Measurements from ENCODE around the gene DSPP. TPM values are rescaled to one million over a fixed set of nuclear protein-coding genes. Genes with fewer than 3 reads are reported as not detected.

Gene DSPP
- total RNA-seq, 2 experiments from 2014 or later: not detected

- no peak overlapping the region for H3K27ac Mint-ChIP-seq
- no peaks in the 10 kb centered on the region for H3K4me1 Mint-ChIP-seq (ENCODE audit: low read depth)
- H3K27me3 Mint-ChIP-seq (ENCODE audit: low read depth): peaks cover 16% of the 10 kb centered on the region
- H3K36me3 Mint-ChIP-seq (ENCODE audit: low read depth): no peaks in the 10 kb centered on the region
- DNase-seq: no peak
- CTCF ChIA-PET: no interaction called here
- H3K4me3 Mint-ChIP-seq: no peak overlapping the region
- intact Hi-C loops (cut with micrococcal nuclease): no loop called here
- H3K9me3 Mint-ChIP-seq: peaks cover 2% of the 10 kb centered on the region
Observed at GRCh38 chr4:87584222-87584908, 24.0 kb upstream of the DSPP start.

- no peak overlapping the region for H3K4me3 Mint-ChIP-seq
- intact Hi-C loops (cut with micrococcal nuclease): no loop called here
- peaks cover 2% of the 10 kb centered on the region for H3K9me3 Mint-ChIP-seq
- no peaks in the 10 kb centered on the region for H3K36me3 Mint-ChIP-seq (ENCODE audit: low read depth)
- DNase-seq: no peak
- CTCF ChIA-PET: no interaction called here
- H3K4me1 Mint-ChIP-seq (ENCODE audit: low read depth): no peaks in the 10 kb centered on the region
- H3K27me3 Mint-ChIP-seq (ENCODE audit: low read depth): peaks cover 11% of the 10 kb centered on the region
- no peak overlapping the region for H3K27ac Mint-ChIP-seq
Observed at GRCh38 chr4:87589531-87589930, 18.8 kb upstream of the DSPP start.

GRCh38 chr4:87592124-87592523, 16.2 kb upstream of the DSPP start:
- H3K36me3 Mint-ChIP-seq (ENCODE audit: low read depth): no peaks in the 10 kb centered on the region
- DNase-seq: no peak
- CTCF ChIA-PET: no interaction called here
- H3K27me3 Mint-ChIP-seq (ENCODE audit: low read depth): peaks cover 8% of the 10 kb centered on the region
- intact Hi-C loops (cut with micrococcal nuclease): no loop called here
- no peak overlapping the region for H3K27ac Mint-ChIP-seq
- no peaks in the 10 kb centered on the region for H3K9me3 Mint-ChIP-seq
- no peaks in the 10 kb centered on the region for H3K4me1 Mint-ChIP-seq (ENCODE audit: low read depth)
- no peak overlapping the region for H3K4me3 Mint-ChIP-seq

GRCh38 chr4:87601361-87601760, 7.0 kb upstream of the DSPP start:
- no peak overlapping the region for H3K27ac Mint-ChIP-seq
- CTCF ChIA-PET: no interaction called here
- intact Hi-C loops (cut with micrococcal nuclease): no loop called here
- H3K4me3 Mint-ChIP-seq: no peak overlapping the region
- peaks cover 19% of the 10 kb centered on the region for H3K27me3 Mint-ChIP-seq (ENCODE audit: low read depth)
- H3K4me1 Mint-ChIP-seq (ENCODE audit: low read depth): no peaks in the 10 kb centered on the region
- peaks cover 1% of the 10 kb centered on the region for H3K9me3 Mint-ChIP-seq
- H3K36me3 Mint-ChIP-seq (ENCODE audit: low read depth): no peaks in the 10 kb centered on the region
- no peak for DNase-seq

GRCh38 chr4:87614292-87614890, 6.1 kb downstream of the DSPP start:
- Mint-ChIP-seq H3K4me3 (no peak overlapping the region), H3K36me3 (ENCODE audit: low read depth) (no peaks in the 10 kb centered on the region), H3K4me1 (ENCODE audit: low read depth) (no peaks in the 10 kb centered on the region), H3K9me3 (no peaks in the 10 kb centered on the region), H3K27me3 (ENCODE audit: low read depth) (peaks cover 3% of the 10 kb centered on the region), H3K27ac (no peak overlapping the region)
- intact Hi-C loops (cut with micrococcal nuclease): no loop called here
- CTCF ChIA-PET: no interaction called here
- no peak for DNase-seq

- CTCF ChIA-PET: no interaction called here
- Mint-ChIP-seq H3K27ac (no peak overlapping the region), H3K36me3 (ENCODE audit: low read depth) (no peaks in the 10 kb centered on the region), H3K9me3 (no peaks in the 10 kb centered on the region), H3K4me1 (ENCODE audit: low read depth) (no peaks in the 10 kb centered on the region), H3K4me3 (no peak overlapping the region), H3K27me3 (ENCODE audit: low read depth) (peaks cover 3% of the 10 kb centered on the region)
- DNase-seq: no peak
- intact Hi-C loops (cut with micrococcal nuclease): no loop called here
Observed at GRCh38 chr4:87616268-87616667, 7.9 kb downstream of the DSPP start.

GRCh38 chr4:87620086-87620485, 11.8 kb downstream of the DSPP start:
- intact Hi-C loops (cut with micrococcal nuclease): no loop called here
- Mint-ChIP-seq H3K4me1 (ENCODE audit: low read depth) (no peaks in the 10 kb centered on the region), H3K4me3 (no peak overlapping the region), H3K27me3 (ENCODE audit: low read depth) (no peaks in the 10 kb centered on the region), H3K36me3 (ENCODE audit: low read depth) (no peaks in the 10 kb centered on the region), H3K9me3 (no peaks in the 10 kb centered on the region), H3K27ac (no peak overlapping the region)
- DNase-seq: no peak
- CTCF ChIA-PET: no interaction called here

- no peak overlapping the region for H3K4me3 Mint-ChIP-seq
- no peaks in the 10 kb centered on the region for H3K9me3 Mint-ChIP-seq
- intact Hi-C loops (cut with micrococcal nuclease): no loop called here
Observed at GRCh38 chr4:87620491-87620890, 12.2 kb downstream of the DSPP start.

GRCh38 chr4:87622303-87622702, 14.0 kb downstream of the DSPP start:
- no peak for DNase-seq
- Mint-ChIP-seq H3K27ac (no peak overlapping the region), H3K36me3 (ENCODE audit: low read depth) (no peaks in the 10 kb centered on the region), H3K4me1 (ENCODE audit: low read depth) (no peaks in the 10 kb centered on the region), H3K4me3 (no peak overlapping the region), H3K27me3 (ENCODE audit: low read depth) (peaks cover 2% of the 10 kb centered on the region), H3K9me3 (no peaks in the 10 kb centered on the region)
- CTCF ChIA-PET: no interaction called here
- intact Hi-C loops (cut with micrococcal nuclease): no loop called here

More at GRCh38 chr4:87620491-87620890, 12.2 kb downstream of the DSPP start:
- Mint-ChIP-seq H3K4me1 (ENCODE audit: low read depth) (no peaks in the 10 kb centered on the region), H3K27ac (no peak overlapping the region), H3K36me3 (ENCODE audit: low read depth) (no peaks in the 10 kb centered on the region), H3K27me3 (ENCODE audit: low read depth) (no peaks in the 10 kb centered on the region)
- DNase-seq: no peak
- CTCF ChIA-PET: no interaction called here

- H3K4me1 Mint-ChIP-seq (ENCODE audit: low read depth): no peaks in the 10 kb centered on the region
- CTCF ChIA-PET: no interaction called here
- no peak for DNase-seq
- peaks cover 2% of the 10 kb centered on the region for H3K27me3 Mint-ChIP-seq (ENCODE audit: low read depth)
- H3K9me3 Mint-ChIP-seq: no peaks in the 10 kb centered on the region
- H3K27ac Mint-ChIP-seq: no peak overlapping the region
- no peak overlapping the region for H3K4me3 Mint-ChIP-seq
- intact Hi-C loops (cut with micrococcal nuclease): no loop called here
- H3K36me3 Mint-ChIP-seq (ENCODE audit: low read depth): no peaks in the 10 kb centered on the region
Observed at GRCh38 chr4:87624698-87625097, 16.4 kb downstream of the DSPP start.

GRCh38 chr4:87631668-87632067, 23.3 kb downstream of the DSPP start:
- Mint-ChIP-seq H3K27ac (no peak overlapping the region), H3K9me3 (no peaks in the 10 kb centered on the region), H3K36me3 (ENCODE audit: low read depth) (no peaks in the 10 kb centered on the region), H3K4me1 (ENCODE audit: low read depth) (no peaks in the 10 kb centered on the region), H3K4me3 (no peak overlapping the region), H3K27me3 (ENCODE audit: low read depth) (peaks cover 2% of the 10 kb centered on the region)
- DNase-seq: no peak
- CTCF ChIA-PET: interaction anchor here (0.7 kb wide), 1 partner anchor 216 kb away, joined by 3 read pairs; no protein-coding TSS in a partner anchor
- intact Hi-C loops (cut with micrococcal nuclease): no loop called here

- Mint-ChIP-seq H3K27me3 (ENCODE audit: low read depth) (no peaks in the 10 kb centered on the region), H3K4me1 (ENCODE audit: low read depth) (no peaks in the 10 kb centered on the region), H3K4me3 (no peak overlapping the region), H3K9me3 (no peaks in the 10 kb centered on the region), H3K27ac (no peak overlapping the region), H3K36me3 (ENCODE audit: low read depth) (no peaks in the 10 kb centered on the region)
- no peak for DNase-seq
- CTCF ChIA-PET: no interaction called here
- intact Hi-C loops (cut with micrococcal nuclease): no loop called here
Observed at GRCh38 chr4:87632469-87632868, 24.1 kb downstream of the DSPP start.

GRCh38 chr4:87633243-87633642, 24.9 kb downstream of the DSPP start:
- Mint-ChIP-seq H3K4me1 (ENCODE audit: low read depth) (no peaks in the 10 kb centered on the region), H3K9me3 (no peaks in the 10 kb centered on the region), H3K4me3 (no peak overlapping the region), H3K27ac (no peak overlapping the region), H3K36me3 (ENCODE audit: low read depth) (no peaks in the 10 kb centered on the region), H3K27me3 (ENCODE audit: low read depth) (no peaks in the 10 kb centered on the region)
- intact Hi-C loops (cut with micrococcal nuclease): no loop called here
- CTCF ChIA-PET: no interaction called here
- no peak for DNase-seq

Data from activated naive CD4-positive, alpha-beta T cell treated with anti-CD3 and anti-CD28 coated beads for 36 hours (primary cell).